NCI-H345 treated with DMSO at 0.1 percent for 48 hours (cell line): ENCODE data around the gene MBIP.

ENCODE experiments used
- DNase-seq: peaks from one replicate; lab custom pipeline; 2025; ENCODE audit not compliant: unreplicated experiment; lab: John Stamatoyannopoulos, UW

The MBIP gene

GRCh38 chr14:36270191-36270590, 50.2 kb downstream of the MBIP start:
- DNase-seq: no peak

- peak; percentile 76 for DNase-seq
Measured at GRCh38 chr14:36268121-36268520, 52.3 kb downstream of the MBIP start.

GRCh38 chr14:36264595-36264994, 55.8 kb downstream of the MBIP start:
- DNase-seq: no peak

- DNase-seq: no peak
Measured at GRCh38 chr14:36264107-36264506, 56.3 kb downstream of the MBIP start.

- DNase-seq: no peak
Measured at GRCh38 chr14:36260970-36261640, 59.3 kb downstream of the MBIP start.

GRCh38 chr14:36258241-36258640, 62.2 kb downstream of the MBIP start:
- DNase-seq: no peak

- DNase-seq: no peak
Measured at GRCh38 chr14:36256126-36256801, 64.2 kb downstream of the MBIP start.

- DNase-seq: no peak
Measured at GRCh38 chr14:36254020-36254624, 66.3 kb downstream of the MBIP start.
